Measurements from ENCODE around the gene ZNF710. TPM values are rescaled to one million over a fixed set of nuclear protein-coding genes. Genes with fewer than 3 reads are reported as not detected.

Gene ZNF710
- total RNA-seq, 1 donor from 2014 or later: 69.3 TPM

DNA sequence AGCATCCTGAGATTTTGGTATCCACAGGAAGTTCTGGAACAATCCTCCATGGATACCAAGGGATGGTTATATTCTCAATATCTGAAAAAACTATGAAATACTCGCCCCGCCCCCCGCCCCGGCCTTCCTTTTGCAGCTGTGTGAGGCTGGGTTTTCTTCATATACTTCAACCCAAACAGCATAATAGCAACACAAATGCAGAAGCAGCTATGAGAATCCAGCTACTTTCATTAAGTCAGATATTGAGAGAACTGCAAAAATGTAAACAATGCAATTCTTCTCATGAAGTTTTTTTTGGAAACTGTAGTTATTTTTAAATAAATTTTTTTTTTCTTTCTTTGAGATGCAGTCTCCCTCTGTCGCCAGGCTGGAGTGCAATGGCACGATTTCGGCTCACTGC, 112.0 kb downstream of the ZNF710 start:
- Mint-ChIP-seq H3K36me3 (ENCODE audit: insufficient read depth) (peaks cover 3% of the 10 kb centered on the region), H3K4me3 (ENCODE audit: low read depth) (no peak overlapping the region), H3K27ac (no peak overlapping the region), H3K9me3 (ENCODE audit: low read depth) (peaks cover 8% of the 10 kb centered on the region), H3K27me3 (no peaks in the 10 kb centered on the region), H3K4me1 (ENCODE audit: low read depth) (no peaks in the 10 kb centered on the region)
- TF ChIP-seq, protein P1, sequence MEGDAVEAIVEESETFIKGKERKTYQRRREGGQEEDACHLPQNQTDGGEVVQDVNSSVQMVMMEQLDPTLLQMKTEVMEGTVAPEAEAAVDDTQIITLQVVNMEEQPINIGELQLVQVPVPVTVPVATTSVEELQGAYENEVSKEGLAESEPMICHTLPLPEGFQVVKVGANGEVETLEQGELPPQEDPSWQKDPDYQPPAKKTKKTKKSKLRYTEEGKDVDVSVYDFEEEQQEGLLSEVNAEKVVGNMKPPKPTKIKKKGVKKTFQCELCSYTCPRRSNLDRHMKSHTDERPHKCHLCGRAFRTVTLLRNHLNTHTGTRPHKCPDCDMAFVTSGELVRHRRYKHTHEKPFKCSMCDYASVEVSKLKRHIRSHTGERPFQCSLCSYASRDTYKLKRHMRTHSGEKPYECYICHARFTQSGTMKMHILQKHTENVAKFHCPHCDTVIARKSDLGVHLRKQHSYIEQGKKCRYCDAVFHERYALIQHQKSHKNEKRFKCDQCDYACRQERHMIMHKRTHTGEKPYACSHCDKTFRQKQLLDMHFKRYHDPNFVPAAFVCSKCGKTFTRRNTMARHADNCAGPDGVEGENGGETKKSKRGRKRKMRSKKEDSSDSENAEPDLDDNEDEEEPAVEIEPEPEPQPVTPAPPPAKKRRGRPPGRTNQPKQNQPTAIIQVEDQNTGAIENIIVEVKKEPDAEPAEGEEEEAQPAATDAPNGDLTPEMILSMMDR (IDR thresholded peaks at IDR 0.05; ENCODE audit: unreplicated experiment): no peak
- DNase-seq (ENCODE audit: low spot score, unreplicated experiment): no peak

DNA sequence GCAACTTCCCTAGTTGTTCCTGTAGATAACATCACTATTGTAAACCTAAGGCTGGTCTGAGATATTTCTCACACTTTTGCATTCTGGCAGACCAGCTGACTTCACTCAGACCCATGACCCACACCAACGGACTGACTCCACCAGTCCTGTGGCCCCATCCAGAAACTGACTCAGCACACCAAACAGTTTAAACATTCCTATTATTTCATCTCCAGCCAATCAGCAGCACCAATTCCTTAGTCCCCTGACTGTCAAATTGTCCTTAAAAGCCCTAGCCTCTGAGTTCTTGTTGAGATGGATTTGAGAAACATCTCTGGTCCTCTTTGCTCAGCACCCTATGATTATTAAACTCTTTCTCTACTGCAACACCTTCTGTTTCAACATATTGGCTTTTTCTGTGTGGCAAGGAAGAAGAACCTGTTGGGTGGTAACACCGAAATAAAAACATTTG, 113.4 kb downstream of the ZNF710 start:
- peaks cover 3% of the 10 kb centered on the region for H3K36me3 Mint-ChIP-seq (ENCODE audit: insufficient read depth)

DNA sequence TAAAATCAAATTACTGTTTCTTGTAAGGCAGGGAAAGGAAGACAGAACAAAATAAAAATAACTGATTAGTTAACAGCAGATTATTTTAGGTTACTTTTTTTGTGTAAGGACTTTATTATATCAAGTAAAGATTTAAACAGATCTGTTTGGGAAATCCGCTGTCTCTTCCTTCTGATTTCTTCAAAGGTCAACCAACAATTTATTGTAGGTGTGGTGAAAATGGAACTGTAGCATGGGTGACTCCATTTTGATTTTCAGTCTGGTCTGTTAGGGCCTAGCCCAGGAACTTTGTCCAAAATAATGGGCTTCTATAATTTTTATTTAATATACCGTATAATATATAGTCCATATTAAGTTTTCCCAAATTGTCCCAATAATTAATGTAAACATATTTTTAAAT, 114.7 kb downstream of the ZNF710 start:
- DNase-seq (ENCODE audit: low spot score, unreplicated experiment): no peak
- Mint-ChIP-seq H3K9me3 (ENCODE audit: low read depth) (peaks cover 8% of the 10 kb centered on the region), H3K4me1 (ENCODE audit: low read depth) (no peaks in the 10 kb centered on the region), H3K27ac (no peak overlapping the region), H3K27me3 (no peaks in the 10 kb centered on the region), H3K4me3 (ENCODE audit: low read depth) (no peak overlapping the region), H3K36me3 (ENCODE audit: insufficient read depth) (peaks cover 3% of the 10 kb centered on the region)
- TF ChIP-seq, protein P1 (IDR thresholded peaks at IDR 0.05; ENCODE audit: unreplicated experiment): no peak

More for the DNA sequence above, 113.4 kb downstream of the ZNF710 start:
- Mint-ChIP-seq H3K27ac (no peak overlapping the region), H3K4me1 (ENCODE audit: low read depth) (no peaks in the 10 kb centered on the region), H3K27me3 (no peaks in the 10 kb centered on the region), H3K9me3 (ENCODE audit: low read depth) (peaks cover 8% of the 10 kb centered on the region), H3K4me3 (ENCODE audit: low read depth) (no peak overlapping the region)
- no peak for DNase-seq (ENCODE audit: low spot score, unreplicated experiment)
- TF ChIP-seq, protein P1 (IDR thresholded peaks at IDR 0.05; ENCODE audit: unreplicated experiment): no peak

DNA sequence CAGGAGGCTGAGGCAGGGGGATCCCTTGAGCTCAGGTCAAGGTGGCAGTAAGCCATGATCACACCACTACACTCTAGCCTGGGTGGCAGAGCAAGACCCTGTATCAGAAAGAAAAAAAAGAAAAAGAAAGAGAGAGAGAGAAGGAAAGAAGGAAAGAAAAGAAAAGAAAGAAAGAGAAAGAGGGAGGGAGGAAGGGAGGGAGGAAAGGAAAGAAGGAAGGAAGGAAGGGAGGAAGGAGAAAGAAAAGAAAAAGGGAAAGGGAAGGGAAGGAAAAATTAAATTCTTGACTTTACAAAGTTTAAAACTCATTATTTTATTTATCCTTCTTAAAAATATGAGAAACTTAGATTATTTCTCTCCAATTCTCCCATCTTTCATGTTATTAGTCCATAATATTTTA, 118.2 kb downstream of the ZNF710 start:
- no peaks in the 10 kb centered on the region for H3K27me3 Mint-ChIP-seq
- H3K4me3 Mint-ChIP-seq (ENCODE audit: low read depth): no peak overlapping the region
- TF ChIP-seq, protein P1 (IDR thresholded peaks at IDR 0.05; ENCODE audit: unreplicated experiment): no peak
- H3K9me3 Mint-ChIP-seq (ENCODE audit: low read depth): peaks cover 6% of the 10 kb centered on the region
- peaks cover 3% of the 10 kb centered on the region for H3K4me1 Mint-ChIP-seq (ENCODE audit: low read depth)
- no peak for DNase-seq (ENCODE audit: low spot score, unreplicated experiment)
- no peak overlapping the region for H3K27ac Mint-ChIP-seq
- H3K36me3 Mint-ChIP-seq (ENCODE audit: insufficient read depth): peaks cover 3% of the 10 kb centered on the region

DNA sequence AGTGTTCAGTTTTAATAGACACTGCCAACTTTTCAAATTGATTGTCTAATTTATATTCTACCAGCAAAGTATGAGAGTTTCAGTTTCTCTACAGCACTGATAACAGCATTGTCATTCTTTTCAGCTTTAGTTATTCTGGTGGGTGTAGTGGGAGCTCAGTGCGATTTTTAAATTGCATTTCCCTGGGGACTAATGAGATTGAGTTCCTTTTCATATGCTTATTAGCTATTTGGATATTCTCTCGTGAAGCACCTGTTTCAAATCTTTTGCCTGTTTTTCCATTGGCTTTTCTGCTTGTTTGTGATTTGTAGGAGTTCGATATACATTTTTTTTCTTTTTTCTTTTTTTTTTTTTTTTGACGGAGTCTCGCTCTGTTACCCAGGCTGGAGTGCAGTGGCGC, 120.0 kb downstream of the ZNF710 start:
- no peaks in the 10 kb centered on the region for H3K36me3 Mint-ChIP-seq (ENCODE audit: insufficient read depth)
- TF ChIP-seq, protein P1 (IDR thresholded peaks at IDR 0.05; ENCODE audit: unreplicated experiment): no peak
- H3K4me3 Mint-ChIP-seq (ENCODE audit: low read depth): no peak overlapping the region
- peaks cover 2% of the 10 kb centered on the region for H3K9me3 Mint-ChIP-seq (ENCODE audit: low read depth)
- no peaks in the 10 kb centered on the region for H3K27me3 Mint-ChIP-seq
- peaks cover 9% of the 10 kb centered on the region for H3K4me1 Mint-ChIP-seq (ENCODE audit: low read depth)
- DNase-seq (ENCODE audit: low spot score, unreplicated experiment): no peak
- H3K27ac Mint-ChIP-seq: no peak overlapping the region
